GM12878 (cell line): ENCODE results near the gene ATP2B1. TPM values are rescaled to one million over a fixed set of nuclear protein-coding genes. Genes with fewer than 3 reads are reported as not detected.

ENCODE experiments used
- ATAC-seq: fragments of 200-7000 bp; cut with Tn5 transposase; 3 replicates; pipeline ENCODE4 v1.9.1; 2020; ENCODE audit warnings: mild to moderate bottlenecking, moderate library complexity
- BruUV-seq: library from RNA; stranded (reverse); fragments of 400-500 nt; replicated peaks from 2 replicates; lab custom pipeline; 2021; lab: Mats Ljungman, UMichigan
- CTCF ChIA-PET: fragments of 300-600 bp; sonication (Branson Sonifier 250); formaldehyde crosslinking; extraction: SDS; loops from one replicate; lab custom pipeline; 2021; ENCODE audit warnings: inconsistent platforms; lab: Yijun Ruan, JAX
- POLR2A ChIA-PET: fragments of 350-600 bp; formaldehyde crosslinking; extraction: SDS; loops from one replicate; lab custom pipeline; 2021; ENCODE audit warnings: inconsistent platforms; lab: Charles Lee
- RAD21 ChIA-PET: fragments of 300-600 bp; sonication (Branson Sonifier 250); formaldehyde crosslinking; loops from one replicate; lab custom pipeline; 2023; ENCODE audit warnings: antibody characterized with exemption; ENCODE audit not compliant: unreplicated experiment; lab: Charles Lee
- SMC1A ChIA-PET: fragments of 300-600 bp; sonication (Branson Sonifier 250); formaldehyde crosslinking; loops from one replicate; lab custom pipeline; 2023; ENCODE audit not compliant: unreplicated experiment, uncharacterized antibody; lab: Charles Lee
- DNase-seq: peaks from one replicate; pipeline ENCODE4 v3.0.0-alpha.2; 2011; ENCODE audit warnings: low read depth, low spot score
- FAIRE-seq: peaks from 3 replicates; lab custom pipeline; 2011; peaks lifted over from hg19 to GRCh38; lab: Jason Lieb, UNC
- H2AFZ ChIP-seq: 2 replicates; pipeline ENCODE4 v1.6.0; 2011; ENCODE audit warnings: low read depth, low read length, control low read depth; ENCODE audit not compliant: control insufficient read depth
- H3K27ac ChIP-seq: 2 replicates; pipeline ENCODE4 v1.5.1; 2011; ENCODE audit warnings: control low read depth; ENCODE audit not compliant: control insufficient read depth, insufficient read depth
- H3K27me3 ChIP-seq, 2 experiments: replicated peaks in 1 of 2; 2 replicates each; pipeline versions ENCODE4 v1.6.0 to v1.6.1; 2011; ENCODE audit warnings: low read length in 1 of 2; ENCODE audit not compliant: control insufficient read depth in 2 of 2, insufficient read depth in 2 of 2
- H3K36me3 ChIP-seq, 2 experiments: 2 replicates each; pipeline ENCODE4 v1.5.1; 2011; ENCODE audit warnings: low read length in 1 of 2; ENCODE audit not compliant: control insufficient read depth in 2 of 2, insufficient read depth in 2 of 2
- H3K4me1 ChIP-seq: 2 replicates; pipeline ENCODE4 v1.6.1; 2011; ENCODE audit warnings: mild to moderate bottlenecking, low read length, moderate library complexity, mixed read lengths; ENCODE audit not compliant: control insufficient read depth, insufficient read depth
- H3K4me2 ChIP-seq: 2 replicates; pipeline ENCODE4 v1.6.0; 2011; ENCODE audit warnings: control low read depth; ENCODE audit not compliant: control insufficient read depth, insufficient read depth
- H3K4me3 ChIP-seq: fragments of 200-600 bp; sonication (generic); 2 replicates; pipeline ENCODE4 v1.5.1; 2016
- H3K79me2 ChIP-seq: 2 replicates; pipeline ENCODE4 v1.6.0; 2011; ENCODE audit warnings: low read length; ENCODE audit not compliant: control insufficient read depth, insufficient read depth
- H3K9ac ChIP-seq: 2 replicates; pipeline ENCODE4 v1.8.0; 2011; ENCODE audit warnings: low read length, control low read depth, mixed read lengths; ENCODE audit not compliant: control insufficient read depth, insufficient read depth
- H3K9me3 ChIP-seq: replicated peaks from 3 replicates; pipeline ENCODE4 v1.5.1; 2011; ENCODE audit warnings: mild to moderate bottlenecking, low read length; ENCODE audit not compliant: control insufficient read depth, insufficient read depth
- H4K20me1 ChIP-seq: 2 replicates; pipeline ENCODE4 v1.6.0; 2011; ENCODE audit not compliant: control insufficient read depth, insufficient read depth
- BHLHE40 ChIP-seq, 2 experiments: fragments of 450-650 bp in 1 of 2; IDR thresholded peaks; 2 replicates each; pipeline ENCODE4 v1.6.1; 2011 to 2017; ENCODE audit warnings: low read depth in 2 of 2, borderline replicate concordance in 1 of 2, improper control_type of control experiment in 1 of 2, low read length in 1 of 2, mild to moderate bottlenecking in 1 of 2
- CBX5 ChIP-seq: sonication (generic); IDR thresholded peaks from 2 replicates; pipeline ENCODE4 v1.6.1; 2016; ENCODE audit warnings: low read depth, moderate library complexity, mild to moderate bottlenecking, inconsistent platforms
- CEBPZ ChIP-seq: fragments of 150-350 bp; IDR thresholded peaks from 2 replicates; pipeline ENCODE4 v1.6.1; 2016; ENCODE audit warnings: low read depth, low read length
- ESRRA ChIP-seq: IDR thresholded peaks from 2 replicates; pipeline ENCODE4 v1.6.1; 2012; ENCODE audit warnings: mild to moderate bottlenecking, low read length, improper control_type of control experiment
- JUND ChIP-seq: IDR thresholded peaks from 2 replicates; pipeline ENCODE4 v1.6.1; 2012; ENCODE audit warnings: low read depth, mild to moderate bottlenecking, low read length, improper control_type of control experiment, moderate library complexity
- LARP7 ChIP-seq: fragments of 450-650 bp; IDR thresholded peaks from 2 replicates; pipeline ENCODE4 v1.6.1; 2017; ENCODE audit warnings: mild to moderate bottlenecking
- MXI1 ChIP-seq: fragments of 150-350 bp; IDR thresholded peaks from 2 replicates; pipeline ENCODE4 v1.6.1; 2011; ENCODE audit warnings: low read depth, mild to moderate bottlenecking, inconsistent platforms, low read length, improper control_type of control experiment
- POLR2A ChIP-seq: IDR thresholded peaks from 2 replicates; pipeline ENCODE4 v1.6.1; 2011; ENCODE audit warnings: low read depth, mild to moderate bottlenecking, low read length
- POLR2AphosphoS2 ChIP-seq: IDR thresholded peaks from 2 replicates; pipeline ENCODE4 v1.6.1; 2011; ENCODE audit warnings: low read depth, mild to moderate bottlenecking, low read length, improper control_type of control experiment, moderate library complexity
- SPI1 ChIP-seq: IDR thresholded peaks from 2 replicates; pipeline ENCODE4 v1.6.1; 2011; ENCODE audit warnings: low read depth, mild to moderate bottlenecking, low read length, moderate library complexity, borderline replicate concordance; ENCODE audit not compliant: insufficient read depth
- YY1 ChIP-seq: IDR thresholded peaks from 2 replicates; pipeline ENCODE4 v1.6.1; 2011; ENCODE audit warnings: low read depth, mild to moderate bottlenecking, low read length
- ZBED1 ChIP-seq: IDR thresholded peaks from 2 replicates; pipeline ENCODE4 v1.6.1; 2016; ENCODE audit warnings: borderline replicate concordance
- WGBS: methylation state at CpG from one replicate; pipeline ENCODE4 v1.1.6; 2016; ENCODE audit warnings: low lambda C conversion rate; ENCODE audit not compliant: insufficient replicate concordance, insufficient coverage; ENCODE audit errors: missing lambda C conversion rate; 5-methylcytosine and 5-hydroxymethylcytosine counted together
- in situ Hi-C: fragments of 300-500 bp; cut with MboI; formaldehyde crosslinking; loops from 9 replicates; pipeline ENCODE4 v1.14.3; 2018; ENCODE audit warnings: mixed read lengths
- intact Hi-C: fragments of 100-400 bp; cut with micrococcal nuclease; formaldehyde crosslinking; loops from one replicate; pipeline ENCODE4 v1.14.2; 2022; ENCODE audit not compliant: unreplicated experiment
- polyA plus RNA-seq, 11 experiments: library from polyadenylated mRNA; depleted of rRNA in 4 of 11; unstranded in 6 of 11; stranded (reverse) in 5 of 11; fragments of >200 nt; fragmentation: Nextera tagmentation in 4 of 11; fragmentation: Illumina TruSeq in 1 of 11; extraction: Ambion mirVana in 4 of 11; extraction: Trizol in 1 of 11; gene quantifications; 1 replicate in 1 of 11; 2 replicates in 10 of 11; pipeline versions ENCODE4 v1.2.1 to v1.2.3, GENCODE V29; 2011 to 2016; ENCODE audit warnings: inconsistent platforms in 2 of 11, missing spikeins in 2 of 11, low read depth in 1 of 11
- total RNA-seq, 4 experiments: library from RNA; depleted of rRNA in 3 of 4; stranded (reverse); fragments of >200 nt in 3 of 4; fragmentation: Illumina TruSeq in 1 of 4; extraction: Trizol in 1 of 4; gene quantifications; 2 replicates each; pipeline versions ENCODE4 v1.2.1 to v1.2.3, GENCODE V29; 2013 to 2021

Gene ATP2B1
- total and polyA plus RNA-seq, 10 of the 15 experiments (the other 5 are each of a cell fraction or from before 2014, with no cell fraction given) = 15.9 to 67.8 (median 48.5) TPM

GRCh38 chr12:89750389-89751351 lies 42.0 kb upstream of the ATP2B1 start:
- in situ Hi-C loops = loop anchor here (5.0 kb wide), 1 partner anchor 33 kb away; no protein-coding TSS in a partner anchor
- Histone ChIP-seq H3K4me2 (no peak overlapping the region), H3K9ac (no peak overlapping the region)
- TF ChIP-seq BHLHE40 (IDR thresholded peaks at IDR 0.05; ENCODE audit: borderline replicate concordance in 1 of 2, low read depth in 2 of 2, low read length in 1 of 2) (no peak), YY1 (0 out of 2 replicates have a peak, but pooled peaks have one; percentile 44)
- TF ChIP-seq, all 136 proteins: peak for 1
- peaks cover 11% of the 10 kb centered on the region for H3K4me1 ChIP-seq
- H2AFZ ChIP-seq = peak overlapping the region; percentile 17; the same call in 1 of the 2 replicates
- no peak overlapping the region for H3K27ac ChIP-seq
- ChIA-PET RAD21 (interaction anchor here (1.1 kb wide), 1 partner anchor 176 kb away, joined by 3 read pairs; no protein-coding TSS in a partner anchor), CTCF (no interaction called here), POLR2A (interaction anchor here (0.6 kb wide), 2 partner anchors 73 to 135 kb away, joined by 3 read pairs; no protein-coding TSS in a partner anchor), SMC1A (interaction anchor here (1.0 to 1.6 kb wide), 4 partner anchors 23 to 210 kb away, joined by 3 to 7 read pairs (median 4); no protein-coding TSS in a partner anchor)
- no peak overlapping the region for H3K4me3 ChIP-seq
- H3K36me3 ChIP-seq = no peaks in the 10 kb centered on the region
- intact Hi-C loops = no loop called here
- WGBS = 80% methylated on average over 6 of the region's 6 CpGs
- ATAC-seq (no peak), FAIRE-seq (no peak), DNase-seq (no peak)
- no peaks in the 10 kb centered on the region for H3K27me3 ChIP-seq
- H3K79me2 ChIP-seq = no peaks in the 10 kb centered on the region
- no TSS peak for BruUV-seq
- no peaks in the 10 kb centered on the region; the same call in 2 of the 3 replicates for H3K9me3 ChIP-seq
- H4K20me1 ChIP-seq = no peaks in the 10 kb centered on the region

GRCh38 chr12:89748791-89749190 lies 40.2 kb upstream of the ATP2B1 start:
- Histone ChIP-seq H2AFZ (no peak overlapping the region), H3K4me2 (no peak overlapping the region), H3K4me1 (peaks cover 11% of the 10 kb centered on the region), H4K20me1 (no peaks in the 10 kb centered on the region), H3K36me3 (no peaks in the 10 kb centered on the region), H3K9me3 (no peaks in the 10 kb centered on the region; the same call in 2 of the 3 replicates), H3K27ac (no peak overlapping the region), H3K9ac (no peak overlapping the region), H3K79me2 (no peaks in the 10 kb centered on the region), H3K4me3 (no peak overlapping the region), H3K27me3 (no peaks in the 10 kb centered on the region)
- POLR2A ChIA-PET = no interaction called here
- CTCF ChIA-PET = interaction anchor here (1.1 kb wide), 1 partner anchor 269 kb away, joined by 3 read pairs; no protein-coding TSS in a partner anchor
- DNase-seq (no peak), ATAC-seq (no peak), FAIRE-seq (no peak)
- in situ Hi-C loops (no loop called here), intact Hi-C loops (no loop called here)
- BruUV-seq = no TSS peak
- WGBS = 100% methylated on average over 1 of the region's 1 CpG
- RAD21 ChIA-PET = interaction anchor here (1.2 kb wide), 1 partner anchor 205 kb away, joined by 3 read pairs; no protein-coding TSS in a partner anchor
- SMC1A ChIA-PET = interaction anchor here (1.5 to 3.1 kb wide), 2 partner anchors 22 to 39 kb away, joined by 4 to 12 read pairs; partner anchors contain the start of gene ATP2B1
- TF ChIP-seq JUND (no peak), ESRRA (no peak), LARP7 (no peak), CEBPZ (no peak), POLR2A (no peak), ZBED1 (no peak), CBX5 (no peak), POLR2AphosphoS2 (no peak), SPI1 (no peak), MXI1 (no peak)
